ENCODE measurements around the gene AP2M1. TPM values are rescaled to one million over a fixed set of nuclear protein-coding genes. Genes with fewer than 3 reads are reported as not detected.

The AP2M1 gene
- total RNA-seq, 1 experiment from 2014 or later, result 355 TPM

DNA sequence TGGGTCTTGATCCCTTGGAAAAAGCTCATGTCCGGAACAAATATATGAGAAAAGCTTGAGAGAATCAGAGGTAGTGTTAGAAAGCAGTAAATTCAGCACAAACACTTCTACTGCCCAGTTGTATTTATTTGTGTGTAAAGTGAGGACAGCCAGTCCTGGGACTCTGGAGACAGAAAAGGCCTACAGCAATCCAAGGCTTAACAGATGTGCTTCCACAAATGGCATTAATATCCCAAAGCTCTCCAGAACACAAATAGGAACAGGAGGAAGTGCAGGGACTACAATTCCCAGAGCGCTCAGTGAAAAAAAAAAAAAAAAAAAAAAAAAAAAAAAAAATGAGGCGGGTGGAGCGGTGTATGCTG, 390 bp upstream of the AP2M1 start:
- in situ Hi-C loops (cut with HindIII; ENCODE audit: low pct_unique_long_range_greater_than_20kb, low sequenced_read_pairs), result no loop called here
- DNase-seq (ENCODE audit: low read depth, low spot score), result no peak

DNA sequence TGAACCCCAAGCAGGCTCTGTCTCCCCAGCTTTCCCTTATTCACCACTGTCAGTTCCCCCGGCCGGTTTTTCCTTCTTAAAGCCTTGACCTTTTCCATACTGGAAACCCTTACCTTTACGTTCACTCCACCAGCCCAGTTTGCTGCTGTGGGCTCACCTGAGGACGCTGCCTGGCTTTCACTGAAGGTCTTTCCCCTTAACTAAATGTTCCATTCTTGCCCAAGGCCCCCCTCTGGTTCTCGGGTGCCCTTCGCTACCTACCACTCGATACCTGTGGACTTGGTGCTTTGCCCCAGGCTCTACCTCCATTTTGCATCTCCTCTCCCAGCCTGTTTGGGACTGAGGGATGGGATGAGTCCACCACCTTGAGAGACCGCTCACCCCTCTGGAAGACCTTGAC, 851 bp downstream of the AP2M1 start:
- in situ Hi-C loops (cut with HindIII; ENCODE audit: low pct_unique_long_range_greater_than_20kb, low sequenced_read_pairs), result no loop called here
- DNase-seq (ENCODE audit: low read depth, low spot score), result no peak

DNA sequence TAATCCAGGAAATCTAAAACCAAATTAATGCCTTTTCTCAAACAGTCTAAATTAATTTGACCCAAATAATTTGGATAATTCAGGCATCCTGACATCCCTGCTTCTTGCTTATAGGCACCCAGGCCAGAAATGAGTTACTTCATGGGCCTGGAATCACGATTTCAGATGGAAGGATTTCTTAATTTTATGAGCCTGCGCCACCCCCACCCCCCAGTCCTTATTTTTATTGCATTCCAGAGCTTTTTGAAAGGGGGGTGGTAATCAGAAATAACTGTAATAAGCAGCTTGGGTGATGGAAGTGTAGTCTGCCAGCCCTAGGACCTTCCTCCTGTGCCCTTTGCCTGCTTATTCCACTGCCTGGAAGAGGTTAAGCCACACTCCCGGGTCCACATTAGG, 1.3 kb downstream of the AP2M1 start:
- in situ Hi-C loops (cut with HindIII; ENCODE audit: low pct_unique_long_range_greater_than_20kb, low sequenced_read_pairs), result no loop called here
- DNase-seq (ENCODE audit: low read depth, low spot score), result no peak

DNA sequence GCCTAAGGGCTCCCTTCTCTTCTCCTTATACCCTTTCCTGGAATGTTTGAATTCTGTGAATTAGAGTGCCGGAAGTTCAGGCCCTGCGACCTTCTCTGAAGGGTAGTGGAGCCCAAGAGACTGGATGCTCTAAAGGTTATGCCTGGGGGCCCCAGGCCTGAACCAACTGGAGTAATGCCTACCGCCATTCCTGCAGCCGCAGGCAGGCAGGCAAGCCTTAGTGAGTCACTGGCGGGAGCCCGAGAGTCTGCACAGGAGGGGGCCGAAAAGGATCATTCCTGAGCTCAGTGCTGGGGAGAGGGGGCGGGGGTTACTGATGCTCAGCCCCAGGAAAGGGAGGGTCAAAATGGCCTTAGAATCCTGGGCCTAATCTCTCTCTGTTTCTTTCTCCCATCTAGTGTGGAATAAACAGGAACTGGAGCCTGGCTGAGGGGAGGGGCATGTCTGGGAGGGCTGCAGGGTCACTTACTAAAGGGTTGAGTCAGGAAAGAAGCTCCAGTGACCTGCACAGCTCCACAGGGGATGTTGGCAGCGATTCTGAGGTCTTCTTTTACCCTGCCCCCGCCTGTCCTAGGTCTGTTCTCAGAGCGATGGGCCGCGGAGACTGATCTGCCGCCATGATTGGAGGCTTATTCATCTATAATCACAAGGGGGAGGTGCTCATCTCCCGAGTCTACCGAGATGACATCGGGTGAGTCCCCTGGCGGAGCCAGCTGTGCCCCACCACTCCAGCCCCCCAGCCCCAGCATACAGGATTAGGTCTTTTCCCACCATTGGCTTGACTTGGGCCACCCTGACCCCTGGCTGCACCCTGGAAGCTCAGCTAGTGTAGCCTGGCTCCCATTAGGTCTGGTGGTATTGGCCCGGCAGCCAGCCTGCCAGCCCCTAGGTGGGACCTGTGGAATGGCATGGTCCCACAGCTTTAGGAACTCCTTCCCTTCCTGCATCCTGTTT, 2.0 kb downstream of the AP2M1 start:
- DNase-seq (ENCODE audit: low read depth, low spot score), result peak; percentile 64
- in situ Hi-C loops (cut with HindIII; ENCODE audit: low pct_unique_long_range_greater_than_20kb, low sequenced_read_pairs), result no loop called here

DNA sequence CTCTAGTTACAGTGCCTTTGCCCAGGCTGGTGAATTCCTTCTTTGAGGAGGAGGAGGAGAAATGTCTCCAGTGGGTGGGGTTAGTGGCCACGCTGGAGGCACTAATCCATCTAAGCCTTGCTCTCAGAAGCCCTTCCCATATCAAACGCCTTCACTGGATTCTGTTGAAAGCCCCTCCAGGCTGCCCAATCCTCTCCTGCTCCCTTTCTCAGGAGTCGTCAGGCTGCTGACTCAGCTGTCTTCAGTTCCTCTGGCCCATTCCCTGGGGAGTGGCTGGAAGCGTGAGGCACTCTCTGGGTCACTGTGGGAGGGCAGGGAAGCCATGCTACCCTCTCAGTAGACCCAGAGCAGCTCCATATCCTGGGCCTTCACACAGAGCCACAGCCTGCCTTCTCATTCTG, 2.7 kb downstream of the AP2M1 start:
- in situ Hi-C loops (cut with HindIII; ENCODE audit: low pct_unique_long_range_greater_than_20kb, low sequenced_read_pairs), result no loop called here
- no peak for DNase-seq (ENCODE audit: low read depth, low spot score)

DNA sequence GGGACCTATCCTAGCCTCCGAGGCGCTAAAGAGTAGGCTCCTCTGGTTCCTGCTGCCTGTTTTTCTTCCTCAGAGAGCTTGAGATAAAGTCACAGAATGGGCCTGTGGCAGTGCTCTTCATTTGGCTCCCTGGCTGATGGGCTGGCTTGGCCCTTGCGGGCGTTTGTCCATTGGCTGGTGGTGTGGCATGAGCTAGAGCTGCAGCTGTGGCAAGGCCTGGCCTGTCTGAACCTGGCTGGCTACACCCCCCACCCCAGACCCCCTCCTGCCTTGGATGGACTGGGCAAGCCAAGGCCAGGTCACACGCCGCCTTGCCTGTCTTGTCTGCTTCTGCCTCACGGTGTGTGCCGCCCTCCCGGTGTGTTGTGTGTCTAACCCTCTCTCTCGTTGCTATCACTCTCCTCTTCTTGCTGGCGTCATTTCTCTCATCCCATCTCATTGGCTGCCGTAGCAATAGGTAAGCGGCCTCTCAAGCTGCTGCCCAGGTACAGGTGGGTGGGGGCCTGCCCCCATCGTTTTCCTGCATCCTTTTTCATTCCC, 3.2 kb downstream of the AP2M1 start:
- in situ Hi-C loops (cut with HindIII; ENCODE audit: low pct_unique_long_range_greater_than_20kb, low sequenced_read_pairs), result no loop called here
- DNase-seq (ENCODE audit: low read depth, low spot score), result no peak

DNA sequence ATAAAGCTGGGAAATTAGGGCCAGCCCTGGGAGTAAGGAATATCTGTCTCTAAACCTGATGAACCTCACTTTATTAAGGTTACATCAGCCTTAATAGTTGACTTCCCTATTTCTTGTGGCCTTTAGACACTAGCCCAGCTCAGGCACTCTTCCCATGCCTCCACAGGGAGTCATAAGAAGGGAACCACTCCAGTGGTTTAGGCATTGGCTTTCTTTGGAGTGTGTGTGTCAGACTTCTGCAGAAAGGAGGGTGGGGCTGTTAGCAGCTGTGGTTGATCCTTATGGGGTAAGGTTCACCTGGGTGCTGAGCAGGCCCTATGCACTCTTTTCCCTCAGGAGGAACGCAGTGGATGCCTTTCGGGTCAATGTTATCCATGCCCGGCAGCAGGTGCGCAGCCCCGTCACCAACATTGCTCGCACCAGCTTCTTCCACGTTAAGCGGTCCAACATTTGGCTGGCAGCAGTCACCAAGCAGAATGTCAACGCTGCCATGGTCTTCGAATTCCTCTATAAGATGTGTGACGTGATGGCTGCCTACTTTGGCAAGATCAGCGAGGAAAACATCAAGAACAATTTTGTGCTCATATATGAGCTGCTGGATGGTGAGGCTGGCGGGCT, 4.0 kb downstream of the AP2M1 start:
- DNase-seq (ENCODE audit: low read depth, low spot score), result no peak
- in situ Hi-C loops (cut with HindIII; ENCODE audit: low pct_unique_long_range_greater_than_20kb, low sequenced_read_pairs), result no loop called here

DNA sequence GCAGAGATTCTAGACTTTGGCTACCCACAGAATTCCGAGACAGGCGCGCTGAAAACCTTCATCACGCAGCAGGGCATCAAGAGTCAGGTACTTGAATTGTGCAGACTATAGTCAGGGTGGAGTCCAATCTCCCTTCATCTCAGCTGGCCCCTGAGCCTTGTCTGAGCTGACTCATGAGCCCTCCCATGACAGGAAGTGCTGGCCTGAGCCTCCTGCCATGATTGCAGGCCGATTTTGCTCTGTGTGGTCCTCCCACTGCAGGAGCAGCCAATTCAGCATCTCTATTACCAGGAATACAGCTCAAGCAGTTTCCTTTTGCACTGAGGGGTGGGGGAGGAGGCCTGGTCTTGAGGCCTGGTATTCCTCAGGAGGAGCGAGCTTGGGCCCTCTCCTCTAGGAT, 5.5 kb downstream of the AP2M1 start:
- DNase-seq (ENCODE audit: low read depth, low spot score), result no peak
- in situ Hi-C loops (cut with HindIII; ENCODE audit: low pct_unique_long_range_greater_than_20kb, low sequenced_read_pairs), result no loop called here

DNA sequence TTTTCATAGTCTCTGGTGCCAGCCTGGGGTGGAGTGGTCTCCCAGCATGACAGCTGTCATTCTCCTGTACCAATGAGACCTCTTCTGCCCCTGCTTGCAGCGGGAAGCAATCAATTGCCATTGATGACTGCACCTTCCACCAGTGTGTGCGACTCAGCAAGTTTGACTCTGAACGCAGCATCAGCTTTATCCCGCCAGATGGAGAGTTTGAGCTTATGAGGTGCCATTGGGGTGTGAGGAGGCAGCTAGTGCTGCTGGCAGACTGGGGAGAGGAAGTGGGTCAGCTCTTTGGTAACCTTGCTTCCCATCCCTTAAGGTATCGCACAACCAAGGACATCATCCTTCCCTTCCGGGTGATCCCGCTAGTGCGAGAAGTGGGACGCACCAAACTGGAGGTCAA, 6.9 kb downstream of the AP2M1 start:
- in situ Hi-C loops (cut with HindIII; ENCODE audit: low pct_unique_long_range_greater_than_20kb, low sequenced_read_pairs), result no loop called here
- no peak for DNase-seq (ENCODE audit: low read depth, low spot score)

DNA sequence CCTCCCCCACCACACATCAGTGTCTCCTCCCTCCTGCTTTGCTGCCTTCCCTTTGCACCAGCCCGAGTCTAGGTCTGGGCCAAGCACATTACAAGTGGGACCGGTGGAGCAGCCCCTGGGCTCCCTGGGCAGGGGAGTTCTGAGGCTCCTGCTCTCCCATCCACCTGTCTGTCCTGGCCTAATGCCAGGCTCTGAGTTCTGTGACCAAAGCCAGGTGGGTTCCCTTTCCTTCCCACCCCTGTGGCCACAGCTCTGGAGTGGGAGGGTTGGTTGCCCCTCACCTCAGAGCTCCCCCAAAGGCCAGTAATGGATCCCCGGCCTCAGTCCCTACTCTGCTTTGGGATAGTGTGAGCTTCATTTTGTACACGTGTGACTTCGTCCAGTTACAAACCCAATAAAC, 9.0 kb downstream of the AP2M1 start:
- in situ Hi-C loops (cut with HindIII; ENCODE audit: low pct_unique_long_range_greater_than_20kb, low sequenced_read_pairs), result no loop called here

DNA sequence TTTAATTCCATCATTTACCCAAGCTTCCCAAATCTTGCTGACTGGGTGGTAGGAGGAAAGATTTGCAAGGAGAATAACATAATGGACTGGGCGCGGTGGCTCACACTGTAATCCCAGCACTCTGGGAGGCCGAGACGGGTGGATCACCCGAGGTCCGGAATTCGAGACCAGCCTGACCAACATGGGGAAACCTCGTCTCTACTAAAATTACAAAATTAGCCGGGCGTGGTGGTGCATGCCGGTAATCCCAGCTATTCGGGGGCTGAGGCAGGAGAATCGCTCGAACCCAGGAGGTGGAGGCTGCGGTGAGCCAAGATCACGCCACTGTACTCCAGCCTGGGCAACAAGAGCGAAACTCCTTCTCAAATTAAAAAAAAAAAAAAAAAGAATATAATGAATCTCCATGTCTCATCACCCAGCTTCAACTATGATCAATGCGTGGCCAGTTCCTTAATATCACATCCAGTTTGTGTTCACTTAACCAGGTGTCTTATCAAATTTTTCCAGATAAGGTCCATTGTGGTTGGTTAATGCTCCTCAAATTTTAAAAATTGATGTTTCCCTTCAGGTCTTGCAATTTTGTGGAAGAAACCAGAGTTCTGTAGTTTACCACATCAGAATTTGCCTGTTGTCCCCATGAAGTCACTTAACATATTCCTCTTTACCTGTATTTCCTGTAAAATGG, 10.0 kb downstream of the AP2M1 start:
- in situ Hi-C loops (cut with HindIII; ENCODE audit: low pct_unique_long_range_greater_than_20kb, low sequenced_read_pairs), result no loop called here
- DNase-seq (ENCODE audit: low read depth, low spot score), result no peak

More for the DNA sequence above, 9.0 kb downstream of the AP2M1 start:
- no peak for DNase-seq (ENCODE audit: low read depth, low spot score)

DNA sequence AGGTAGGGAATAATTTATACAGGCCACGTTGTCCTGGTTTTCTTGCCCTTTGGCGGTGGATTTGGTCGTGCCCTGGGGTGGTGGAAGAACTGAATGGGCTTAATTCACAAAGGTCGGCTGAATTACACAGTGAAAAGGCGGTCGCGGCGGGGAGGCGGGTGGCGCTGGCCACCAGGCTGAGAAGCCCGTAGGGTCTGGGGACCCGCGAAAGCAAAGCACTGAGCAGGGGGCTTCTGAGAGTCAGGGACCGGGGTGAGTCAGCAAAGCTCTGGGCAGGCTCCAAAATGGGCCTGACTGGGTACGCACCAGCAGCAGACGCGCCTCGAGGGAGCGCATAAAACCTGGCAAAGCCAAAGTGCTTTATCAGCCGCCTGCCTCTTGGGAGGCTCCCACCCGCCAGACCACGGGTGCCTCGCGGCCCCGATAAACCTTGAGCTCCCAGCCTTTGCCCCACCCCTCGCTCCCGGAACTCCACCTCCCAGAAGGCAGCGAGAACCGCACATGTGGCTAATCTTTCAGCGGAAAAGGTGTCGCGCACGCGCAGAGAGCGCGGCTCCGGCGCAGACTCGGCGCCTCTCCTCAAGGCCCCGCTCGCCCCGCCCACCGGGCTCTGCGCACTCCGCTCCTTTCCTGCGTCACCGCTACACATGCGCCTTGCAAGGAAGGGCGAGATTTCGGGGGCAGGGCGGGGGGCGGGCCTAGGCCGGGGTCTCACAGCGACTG, 11.0 kb downstream of the AP2M1 start:
- DNase-seq (ENCODE audit: low read depth, low spot score), result peak; percentile 99
- in situ Hi-C loops (cut with HindIII; ENCODE audit: low pct_unique_long_range_greater_than_20kb, low sequenced_read_pairs), result no loop called here

DNA sequence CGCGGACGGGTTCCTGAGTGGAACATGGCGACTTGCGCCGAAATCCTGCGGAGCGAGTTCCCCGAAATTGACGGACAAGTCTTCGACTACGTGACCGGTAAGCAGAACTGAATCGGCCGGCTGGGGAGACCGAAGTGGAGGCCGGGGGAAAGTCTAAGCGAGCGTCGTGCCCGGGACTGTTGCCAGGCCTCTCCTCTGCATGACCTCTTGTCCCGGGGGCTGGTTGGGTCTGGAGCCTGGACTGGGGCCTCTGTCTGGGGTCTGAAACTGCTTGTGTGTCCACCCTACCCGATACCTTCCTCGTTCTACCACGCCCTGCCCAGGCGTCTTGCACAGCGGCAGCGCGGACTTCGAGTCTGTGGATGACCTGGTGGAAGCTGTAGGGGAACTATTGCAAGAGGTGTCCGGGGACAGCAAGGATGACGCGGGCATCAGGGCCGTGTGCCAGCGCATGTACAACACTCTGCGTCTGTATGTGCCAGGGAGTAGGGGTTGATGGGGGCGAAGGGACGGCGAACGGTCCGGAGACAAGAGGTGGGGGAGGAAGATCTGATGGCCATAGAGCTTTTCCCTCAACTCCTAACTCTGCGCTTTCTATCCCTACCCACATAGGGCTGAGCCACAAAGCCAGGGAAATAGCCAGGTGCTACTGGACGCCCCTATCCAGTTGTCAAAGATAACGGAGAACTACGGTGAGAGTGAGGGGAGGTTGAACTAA, 11.7 kb downstream of the AP2M1 start, which contains the start of gene ABCF3:
ABCF3 (plus strand) TSS at position 16 of the 718 bp plus-strand sequence; CDS start at position 25, 9 bp downstream.
- no peak for DNase-seq (ENCODE audit: low read depth, low spot score)

DNA sequence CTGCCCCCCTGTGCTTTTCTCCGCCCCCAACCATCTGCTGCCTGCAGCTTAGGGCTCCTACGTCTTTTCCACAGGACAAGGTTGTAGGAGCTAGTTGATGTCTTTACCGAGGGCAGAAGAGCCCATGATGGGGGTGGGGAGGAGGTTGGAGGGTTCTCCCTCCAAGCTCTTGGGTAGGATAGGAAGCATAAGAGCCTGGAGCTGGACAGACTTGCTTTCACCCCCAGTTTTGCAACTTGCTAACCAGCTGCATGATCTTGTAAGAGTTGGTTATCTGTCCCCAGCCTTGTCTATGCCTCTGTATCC, 12.2 kb downstream of the AP2M1 start:
- in situ Hi-C loops (cut with HindIII; ENCODE audit: low pct_unique_long_range_greater_than_20kb, low sequenced_read_pairs), result no loop called here
- no peak for DNase-seq (ENCODE audit: low read depth, low spot score)

More for the DNA sequence above, 11.7 kb downstream of the AP2M1 start, which contains the start of gene ABCF3:
- in situ Hi-C loops (cut with HindIII; ENCODE audit: low pct_unique_long_range_greater_than_20kb, low sequenced_read_pairs), result no loop called here

DNA sequence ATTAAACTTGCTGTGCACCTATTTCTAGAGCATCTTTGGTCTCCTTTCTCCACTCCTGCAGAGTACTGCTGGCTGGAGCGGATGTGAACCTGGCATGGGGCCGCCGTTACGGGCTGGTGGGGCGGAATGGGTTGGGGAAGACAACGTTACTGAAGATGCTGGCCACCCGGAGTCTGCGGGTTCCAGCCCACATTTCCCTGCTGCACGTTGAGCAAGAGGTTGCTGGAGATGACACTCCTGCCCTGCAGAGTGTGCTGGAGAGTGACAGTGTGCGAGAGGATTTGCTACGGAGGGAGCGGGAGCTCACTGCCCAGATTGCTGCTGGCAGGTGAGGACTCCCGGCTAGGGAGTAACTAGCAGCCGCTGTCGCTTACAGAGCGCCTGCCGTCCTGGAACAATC, 13.4 kb downstream of the AP2M1 start:
- DNase-seq (ENCODE audit: low read depth, low spot score), result no peak
- in situ Hi-C loops (cut with HindIII; ENCODE audit: low pct_unique_long_range_greater_than_20kb, low sequenced_read_pairs), result no loop called here

DNA sequence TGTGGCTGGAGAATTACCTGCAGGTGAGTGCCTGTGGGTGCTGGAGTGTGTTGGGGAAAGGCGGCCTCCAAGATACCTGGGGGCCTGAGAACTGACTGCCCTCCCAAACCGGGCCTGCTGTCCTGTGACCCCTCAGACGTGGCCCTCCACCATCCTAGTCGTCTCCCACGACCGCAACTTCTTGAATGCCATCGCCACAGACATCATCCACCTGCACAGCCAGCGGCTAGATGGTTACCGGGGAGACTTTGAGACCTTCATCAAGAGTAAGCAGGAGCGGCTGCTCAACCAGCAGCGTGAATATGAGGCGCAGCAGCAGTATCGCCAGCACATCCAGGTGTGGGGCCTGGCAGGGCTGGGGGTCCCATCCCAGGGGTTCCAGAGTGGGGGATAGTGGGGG, 14.8 kb downstream of the AP2M1 start:
- in situ Hi-C loops (cut with HindIII; ENCODE audit: low pct_unique_long_range_greater_than_20kb, low sequenced_read_pairs), result no loop called here
- no peak for DNase-seq (ENCODE audit: low read depth, low spot score)

DNA sequence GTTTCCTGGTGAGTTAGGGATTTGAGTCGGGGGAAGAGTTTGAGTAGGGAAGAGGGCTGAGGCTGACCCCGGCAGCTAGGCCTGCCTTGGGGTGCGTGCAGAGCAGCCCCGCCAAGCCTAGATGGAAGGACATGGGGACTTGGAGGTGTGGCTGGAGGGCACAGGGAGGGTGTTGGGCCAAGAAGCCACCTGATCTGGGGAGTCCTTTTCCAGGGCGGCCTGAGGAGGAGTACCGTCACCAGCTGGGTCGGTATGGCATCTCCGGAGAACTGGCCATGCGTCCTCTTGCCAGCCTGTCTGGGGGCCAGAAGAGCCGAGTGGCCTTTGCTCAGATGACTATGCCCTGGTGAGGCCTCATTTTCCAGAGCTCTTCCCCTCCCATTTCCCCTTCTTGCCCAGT, 18.2 kb downstream of the AP2M1 start:
- DNase-seq (ENCODE audit: low read depth, low spot score), result no peak
- in situ Hi-C loops (cut with HindIII; ENCODE audit: low pct_unique_long_range_greater_than_20kb, low sequenced_read_pairs), result no loop called here

All from SK-MEL-5 (cell line).